IMR-90 (cell line): ENCODE measurements around the gene PKDCC.

Source experiments
- CHD1 ChIP-seq: IDR thresholded peaks from 2 replicates; pipeline ENCODE4 v1.6.1; 2012; ENCODE audit warnings: low read depth, low read length, improper control_type of control experiment
- NFE2L2 ChIP-seq: fragments of 150-350 bp; IDR thresholded peaks from 2 replicates; pipeline ENCODE4 v1.6.1; 2016; ENCODE audit warnings: low read depth, mild to moderate bottlenecking, low read length
- POLR2A ChIP-seq: IDR thresholded peaks from 2 replicates; pipeline ENCODE4 v1.6.1; 2012; ENCODE audit warnings: mild to moderate bottlenecking, low read depth, low read length
- RFX5 ChIP-seq: IDR thresholded peaks from 2 replicates; pipeline ENCODE4 v1.8.0; 2012; ENCODE audit warnings: low read depth, mild to moderate bottlenecking, low read length, moderate library complexity
- TF ChIP-seq, protein P1 (sequence below): conservative IDR thresholded peaks from 2 replicates; pipeline ENCODE4 v1.5.1; 2012; ENCODE audit warnings: mild to moderate bottlenecking, low read depth, low read length, improper control_type of control experiment

- peak; percentile 27; the same call in 1 of the 2 replicates for TF ChIP-seq POLR2A
- TF ChIP-seq, protein P1, sequence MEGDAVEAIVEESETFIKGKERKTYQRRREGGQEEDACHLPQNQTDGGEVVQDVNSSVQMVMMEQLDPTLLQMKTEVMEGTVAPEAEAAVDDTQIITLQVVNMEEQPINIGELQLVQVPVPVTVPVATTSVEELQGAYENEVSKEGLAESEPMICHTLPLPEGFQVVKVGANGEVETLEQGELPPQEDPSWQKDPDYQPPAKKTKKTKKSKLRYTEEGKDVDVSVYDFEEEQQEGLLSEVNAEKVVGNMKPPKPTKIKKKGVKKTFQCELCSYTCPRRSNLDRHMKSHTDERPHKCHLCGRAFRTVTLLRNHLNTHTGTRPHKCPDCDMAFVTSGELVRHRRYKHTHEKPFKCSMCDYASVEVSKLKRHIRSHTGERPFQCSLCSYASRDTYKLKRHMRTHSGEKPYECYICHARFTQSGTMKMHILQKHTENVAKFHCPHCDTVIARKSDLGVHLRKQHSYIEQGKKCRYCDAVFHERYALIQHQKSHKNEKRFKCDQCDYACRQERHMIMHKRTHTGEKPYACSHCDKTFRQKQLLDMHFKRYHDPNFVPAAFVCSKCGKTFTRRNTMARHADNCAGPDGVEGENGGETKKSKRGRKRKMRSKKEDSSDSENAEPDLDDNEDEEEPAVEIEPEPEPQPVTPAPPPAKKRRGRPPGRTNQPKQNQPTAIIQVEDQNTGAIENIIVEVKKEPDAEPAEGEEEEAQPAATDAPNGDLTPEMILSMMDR, result peak; percentile 88
- TF ChIP-seq CHD1, result no peak
- TF ChIP-seq RFX5, result no peak
- TF ChIP-seq NFE2L2, result no peak
Measured at GRCh38 chr2:42095923-42096408, 48.1 kb downstream of the PKDCC start.
